ENCODE measurements around the gene PRKCH. TPM values are rescaled to one million over a fixed set of nuclear protein-coding genes. Genes with fewer than 3 reads are reported as not detected.

Gene PRKCH
- total and polyA plus RNA-seq, 9 of the 15 experiments (the other 6 are each of a cell fraction or from before 2014, with no cell fraction given) = 0.61 to 4.4 (median 4.0) TPM

GRCh38 chr14:61280092-61280525, 41.3 kb upstream of the PRKCH start:
- no peak for FAIRE-seq
- WGBS (ENCODE audit: insufficient coverage, low coverage, missing lambda C conversion rate) = 85% methylated on average over 15 of the region's 47 CpGs
- Histone ChIP-seq H2AFZ (ENCODE audit: low read depth, low read length) (no peak overlapping the region), H3K4me1 (replicated peaks in 1 of 2; ENCODE audit: control insufficient read depth in 2 of 2, insufficient read depth in 2 of 2, low read length in 2 of 2) (no peaks in the 10 kb centered on the region), H4K20me1 (replicated peaks; ENCODE audit: control insufficient read depth, insufficient read depth, low read length) (no peaks in the 10 kb centered on the region), H3K9ac (ENCODE audit: insufficient read depth in 1 of 2, low read depth in 2 of 2, low read length in 2 of 2) (no peak overlapping the region), H3K9me3 (replicated peaks; ENCODE audit: control insufficient read depth, insufficient read depth, low read depth, low read length) (no peaks in the 10 kb centered on the region), H3K79me2 (ENCODE audit: control insufficient read depth, insufficient read depth, low read length) (no peaks in the 10 kb centered on the region), H3K4me2 (ENCODE audit: insufficient read depth, low read length) (no peak overlapping the region), H3K27me3 (ENCODE audit: control insufficient read depth in 2 of 2, insufficient read depth in 2 of 2, low read length in 2 of 2) (no peaks in the 10 kb centered on the region), H3K27ac (ENCODE audit: extremely low read depth, low read depth, low read length) (no peak overlapping the region), H3K4me3 (no peak overlapping the region), H3K36me3 (ENCODE audit: control insufficient read depth, insufficient read depth, low read length) (no peaks in the 10 kb centered on the region), H3K9me1 (ENCODE audit: control insufficient read depth, insufficient read depth, low read length) (no peaks in the 10 kb centered on the region)
- POLR2A ChIA-PET = no interaction called here
- no peak for DNase-seq (ENCODE audit: extremely low read depth in 1 of 4, low spot score in 3 of 4)
- intact Hi-C loops (cut with micrococcal nuclease) = no loop called here
- in situ Hi-C loops (cut with MboI) = loop anchor here (25.0 kb wide), 1 partner anchor 832 kb away; no protein-coding TSS in a partner anchor
- ATAC-seq = no peak
- CTCF ChIA-PET (ENCODE audit: low intra/inter-chr PET ratio) = no interaction called here
- no peak for TF ChIP-seq TCF7L2 (IDR thresholded peaks at IDR 0.05; ENCODE audit: low read depth, low read length)
- no TSS peak for BruUV-seq (replicated peaks)

- TF ChIP-seq HNRNPLL (IDR thresholded peaks at IDR 0.05; ENCODE audit: low read depth, low read length, poor library complexity, severe bottlenecking) (no peak), ZNF23 (CRISPR knock-in tag; IDR thresholded peaks at IDR 0.05) (no peak), RBM22 (IDR thresholded peaks at IDR 0.05; ENCODE audit: low read depth, low read length, poor library complexity, severe bottlenecking) (no peak), ZBTB2 (IDR thresholded peaks at IDR 0.05) (no peak), ZBTB34 (CRISPR knock-in tag; IDR thresholded peaks at IDR 0.05) (no peak), EHMT2 (IDR thresholded peaks at IDR 0.05) (no peak), ZNF232 (CRISPR knock-in tag; IDR thresholded peaks at IDR 0.05) (no peak), BRD9 (IDR thresholded peaks at IDR 0.05; ENCODE audit: low read depth, partially characterized antibody) (no peak)
- DNase-seq (ENCODE audit: extremely low read depth in 1 of 4, low spot score in 3 of 4) (no peak), ATAC-seq (no peak), FAIRE-seq (no peak)
- Histone ChIP-seq H3K9me3 (replicated peaks; ENCODE audit: control insufficient read depth, insufficient read depth, low read depth, low read length) (no peaks in the 10 kb centered on the region), H4K20me1 (replicated peaks; ENCODE audit: control insufficient read depth, insufficient read depth, low read length) (no peaks in the 10 kb centered on the region), H3K4me1 (replicated peaks in 1 of 2; ENCODE audit: control insufficient read depth in 2 of 2, insufficient read depth in 2 of 2, low read length in 2 of 2) (no peaks in the 10 kb centered on the region), H3K36me3 (ENCODE audit: control insufficient read depth, insufficient read depth, low read length) (no peaks in the 10 kb centered on the region), H3K4me2 (ENCODE audit: insufficient read depth, low read length) (no peak overlapping the region), H3K27ac (ENCODE audit: extremely low read depth, low read depth, low read length) (no peak overlapping the region), H3K27me3 (ENCODE audit: control insufficient read depth in 2 of 2, insufficient read depth in 2 of 2, low read length in 2 of 2) (no peaks in the 10 kb centered on the region), H3K9me1 (ENCODE audit: control insufficient read depth, insufficient read depth, low read length) (no peaks in the 10 kb centered on the region), H3K79me2 (ENCODE audit: control insufficient read depth, insufficient read depth, low read length) (no peaks in the 10 kb centered on the region), H3K9ac (ENCODE audit: insufficient read depth in 1 of 2, low read depth in 2 of 2, low read length in 2 of 2) (no peak overlapping the region), H2AFZ (ENCODE audit: low read depth, low read length) (no peak overlapping the region), H3K4me3 (no peak overlapping the region)
- intact Hi-C loops (cut with micrococcal nuclease) (no loop called here), in situ Hi-C loops (cut with MboI) (loop anchor here (25.0 kb wide), 1 partner anchor 832 kb away; no protein-coding TSS in a partner anchor)
- ChIA-PET CTCF (ENCODE audit: low intra/inter-chr PET ratio) (no interaction called here), POLR2A (interaction anchor here (0.5 kb wide), 1 partner anchor 718 kb away, joined by 3 read pairs; no protein-coding TSS in a partner anchor)
- WGBS (ENCODE audit: insufficient coverage, low coverage, missing lambda C conversion rate) = 61% methylated on average over 14 of the region's 81 CpGs
- BruUV-seq (replicated peaks) = no TSS peak
These were observed 40.7 kb upstream of the PRKCH start for GRCh38 chr14:61280526-61281185.
